NCI-H1694 (cell line): ENCODE results near the gene CCNYL1.

Source experiments
- DNase-seq: peaks from one replicate; lab custom pipeline; 2025; lab: John Stamatoyannopoulos, UW

The CCNYL1 gene

GRCh38 chr2:207791579-207792243 lies 80.3 kb downstream of the CCNYL1 start:
- no peak for DNase-seq

GRCh38 chr2:207792244-207792785 lies 80.9 kb downstream of the CCNYL1 start:
- no peak for DNase-seq

GRCh38 chr2:207796585-207797350 lies 85.3 kb downstream of the CCNYL1 start:
- DNase-seq = no peak

GRCh38 chr2:207801259-207801658 lies 89.8 kb downstream of the CCNYL1 start:
- no peak for DNase-seq

DNA sequence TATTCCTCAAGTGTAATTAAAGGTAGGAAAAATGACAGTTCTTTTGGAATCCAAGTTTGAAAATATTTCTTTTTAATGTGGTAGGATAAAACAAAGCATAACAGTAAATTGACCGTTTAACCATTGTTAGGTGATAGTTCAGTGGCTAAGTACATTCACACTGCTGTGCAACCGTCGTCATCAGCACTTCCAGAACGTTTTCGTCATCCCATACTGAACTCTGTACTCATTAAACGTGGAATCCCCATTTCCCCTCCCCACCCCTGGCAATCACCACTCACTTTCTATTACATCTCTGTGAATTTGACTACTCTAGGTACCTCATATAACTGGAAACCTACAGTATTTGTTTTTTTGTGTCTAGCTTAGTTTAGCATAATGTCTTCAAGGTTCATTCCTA lies 91.2 kb downstream of the CCNYL1 start:
- DNase-seq = no peak
